Coronary artery (tissue), 2 donors: ENCODE measurements around the gene ADAMTS12.
"Not testable (repeated sequence)": the region's sequence is repeated elsewhere in the genome, so short reads cannot be mapped to it uniquely, and the experiment has no call there.

Experiments
- DNase-seq: peaks from one replicate; pipeline ENCODE4 v3.0.0-alpha.2; 2017; ENCODE audit warnings: low spot score
- H3K27ac ChIP-seq, 2 donors: fragments of 200-600 bp; sonication (generic); one replicate each; pipeline ENCODE4 v1.5.1; 2016 to 2019
- H3K4me3 ChIP-seq: fragments of 200-600 bp; sonication (generic); 2 replicates; pipeline ENCODE4 v1.5.1; 2016; ENCODE audit warnings: mild to moderate bottlenecking, moderate library complexity
- CTCF ChIP-seq: fragments of 200-600 bp; sonication (generic); IDR thresholded peaks from one replicate; pipeline ENCODE4 v1.5.1; 2019; ENCODE audit warnings: antibody characterized with exemption

Gene ADAMTS12

GRCh38 chr5:33929925-33930690 lies 38.3 kb upstream of the ADAMTS12 start:
- no peak for TF ChIP-seq CTCF
- no peak for DNase-seq
- H3K4me3 ChIP-seq: no peak overlapping the region
- no peak overlapping the region for H3K27ac ChIP-seq

- no peak for DNase-seq
- no peak overlapping the region for H3K27ac ChIP-seq
- TF ChIP-seq CTCF: no peak
- no peak overlapping the region for H3K4me3 ChIP-seq
Observed at GRCh38 chr5:33928283-33928682, 36.5 kb upstream of the ADAMTS12 start.

GRCh38 chr5:33927685-33928084 lies 35.9 kb upstream of the ADAMTS12 start:
- TF ChIP-seq CTCF: no peak
- H3K4me3 ChIP-seq: no peak overlapping the region
- no peak overlapping the region for H3K27ac ChIP-seq
- DNase-seq: no peak

GRCh38 chr5:33925278-33925677 lies 33.5 kb upstream of the ADAMTS12 start:
- Histone ChIP-seq H3K4me3 (no peak overlapping the region), H3K27ac (no peak overlapping the region)
- no peak for TF ChIP-seq CTCF
- no peak for DNase-seq

GRCh38 chr5:33921002-33921401 lies 29.2 kb upstream of the ADAMTS12 start:
- TF ChIP-seq CTCF: no peak
- DNase-seq: no peak
- no peak overlapping the region for H3K4me3 ChIP-seq
- H3K27ac ChIP-seq: no peak overlapping the region

GRCh38 chr5:33914844-33915243 lies 23.1 kb upstream of the ADAMTS12 start:
- H3K4me3 ChIP-seq, H3K27ac ChIP-seq, DNase-seq: not testable (repeated sequence)

- not testable (repeated sequence) for H3K4me3 ChIP-seq, DNase-seq, H3K27ac ChIP-seq
Observed at GRCh38 chr5:33906248-33906647, 14.5 kb upstream of the ADAMTS12 start.

- H3K27ac ChIP-seq: no peak overlapping the region
- TF ChIP-seq CTCF: no peak
- DNase-seq: no peak
- no peak overlapping the region for H3K4me3 ChIP-seq
Observed at GRCh38 chr5:33905381-33905780, 13.6 kb upstream of the ADAMTS12 start.
